WI38 (cell line): ENCODE results near the gene NMNAT3.

ENCODE experiments used
- H3K4me3 ChIP-seq: 2 replicates; pipeline ENCODE4 v1.5.1; 2011; ENCODE audit warnings: low read depth, mild to moderate bottlenecking, control low read depth, low read length
- TF ChIP-seq, protein P1 (sequence below): IDR thresholded peaks from 2 replicates; pipeline ENCODE4 v1.5.1; 2012; ENCODE audit warnings: low read depth, mild to moderate bottlenecking, control low read depth, low read length

The NMNAT3 gene

GRCh38 chr3:139705631-139706030 lies 27.9 kb upstream of the NMNAT3 start:
- TF ChIP-seq, protein P1, sequence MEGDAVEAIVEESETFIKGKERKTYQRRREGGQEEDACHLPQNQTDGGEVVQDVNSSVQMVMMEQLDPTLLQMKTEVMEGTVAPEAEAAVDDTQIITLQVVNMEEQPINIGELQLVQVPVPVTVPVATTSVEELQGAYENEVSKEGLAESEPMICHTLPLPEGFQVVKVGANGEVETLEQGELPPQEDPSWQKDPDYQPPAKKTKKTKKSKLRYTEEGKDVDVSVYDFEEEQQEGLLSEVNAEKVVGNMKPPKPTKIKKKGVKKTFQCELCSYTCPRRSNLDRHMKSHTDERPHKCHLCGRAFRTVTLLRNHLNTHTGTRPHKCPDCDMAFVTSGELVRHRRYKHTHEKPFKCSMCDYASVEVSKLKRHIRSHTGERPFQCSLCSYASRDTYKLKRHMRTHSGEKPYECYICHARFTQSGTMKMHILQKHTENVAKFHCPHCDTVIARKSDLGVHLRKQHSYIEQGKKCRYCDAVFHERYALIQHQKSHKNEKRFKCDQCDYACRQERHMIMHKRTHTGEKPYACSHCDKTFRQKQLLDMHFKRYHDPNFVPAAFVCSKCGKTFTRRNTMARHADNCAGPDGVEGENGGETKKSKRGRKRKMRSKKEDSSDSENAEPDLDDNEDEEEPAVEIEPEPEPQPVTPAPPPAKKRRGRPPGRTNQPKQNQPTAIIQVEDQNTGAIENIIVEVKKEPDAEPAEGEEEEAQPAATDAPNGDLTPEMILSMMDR = no peak
- H3K4me3 ChIP-seq = no peak overlapping the region

GRCh38 chr3:139696314-139696604 lies 18.5 kb upstream of the NMNAT3 start:
- no peak overlapping the region for H3K4me3 ChIP-seq
- TF ChIP-seq, protein P1 = no peak

DNA sequence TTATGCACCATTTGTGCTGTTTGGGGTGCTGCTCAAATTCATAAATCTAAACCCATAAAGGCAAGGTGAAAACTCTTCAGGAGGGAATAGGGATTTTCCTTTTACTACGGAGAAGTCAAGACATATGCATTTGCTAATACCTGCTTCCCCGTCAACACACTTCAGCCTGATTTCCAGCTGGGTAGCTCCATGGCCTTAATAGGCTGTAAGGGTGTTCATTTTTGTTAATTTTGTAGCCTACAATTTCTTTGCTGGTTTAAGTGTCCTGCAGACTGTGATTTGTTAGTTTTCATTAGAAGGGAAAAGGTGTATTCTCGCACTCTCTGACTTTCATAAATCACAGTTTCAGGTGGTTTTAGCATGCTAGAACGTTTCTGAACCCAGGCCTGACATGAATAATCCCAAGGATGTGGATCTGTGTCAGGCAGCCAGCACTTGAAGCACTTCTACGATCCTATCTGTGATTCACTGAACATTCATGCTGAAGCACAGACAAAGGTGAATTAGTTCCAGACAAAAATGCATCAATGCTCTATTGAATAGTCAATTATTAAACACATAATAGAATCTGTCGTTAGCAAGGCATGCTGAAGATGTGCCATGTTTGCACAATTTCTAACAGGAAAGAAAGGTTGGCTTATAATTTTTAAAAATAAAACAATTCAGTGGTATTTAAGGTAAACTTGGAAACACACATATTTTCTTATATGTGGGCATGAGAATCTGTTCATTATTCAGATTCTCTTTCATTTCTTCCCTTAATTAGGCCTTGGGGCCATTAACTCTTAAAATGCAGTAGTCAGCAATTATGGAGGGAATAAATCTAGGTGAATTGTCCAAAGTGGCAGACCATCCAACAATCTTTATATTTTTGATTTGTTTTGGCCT lies 17.9 kb upstream of the NMNAT3 start:
- TF ChIP-seq, protein P1 = no peak
- no peak overlapping the region for H3K4me3 ChIP-seq

DNA sequence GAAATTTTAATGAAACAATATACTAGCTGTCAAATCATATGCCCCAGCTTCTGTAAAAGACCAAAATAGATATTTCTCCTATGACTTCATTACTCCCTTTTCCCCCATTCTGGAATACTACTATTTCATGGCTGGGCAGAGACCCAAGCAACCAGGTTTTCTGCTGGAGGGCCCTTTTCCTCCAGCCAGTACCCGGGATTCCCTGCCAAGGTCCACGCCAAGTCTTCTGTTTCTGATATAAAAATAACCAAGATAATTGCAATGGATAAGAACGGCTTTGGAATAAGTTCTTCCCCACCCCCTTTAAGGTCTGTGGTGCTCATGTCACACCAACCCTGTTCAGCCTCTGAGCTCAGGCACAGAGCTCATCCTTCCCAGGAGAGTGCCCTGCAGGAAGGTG lies 17.2 kb upstream of the NMNAT3 start:
- no peak overlapping the region for H3K4me3 ChIP-seq
- TF ChIP-seq, protein P1 = no peak

DNA sequence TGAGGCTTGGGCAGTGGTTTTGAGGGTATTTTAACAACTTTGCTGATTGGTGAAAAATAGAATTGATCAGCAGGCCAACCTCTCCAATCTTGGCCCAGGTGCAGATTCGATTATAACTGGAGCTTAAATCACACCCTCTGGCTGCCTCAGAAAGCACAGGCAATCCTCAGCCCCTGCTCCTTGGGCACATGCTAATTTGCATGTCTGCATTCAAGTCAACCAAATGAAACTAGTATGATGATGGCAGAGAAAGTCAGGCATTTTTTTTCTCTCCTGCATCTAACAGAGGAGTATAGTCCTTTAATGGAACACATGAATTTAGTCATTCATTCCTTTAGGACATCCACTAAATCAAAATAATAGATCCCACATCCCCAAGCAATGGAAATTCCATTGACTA lies 16.8 kb upstream of the NMNAT3 start:
- TF ChIP-seq, protein P1 = no peak
- H3K4me3 ChIP-seq = no peak overlapping the region

GRCh38 chr3:139691619-139692018 lies 13.8 kb upstream of the NMNAT3 start:
- TF ChIP-seq, protein P1 = no peak
- no peak overlapping the region for H3K4me3 ChIP-seq

DNA sequence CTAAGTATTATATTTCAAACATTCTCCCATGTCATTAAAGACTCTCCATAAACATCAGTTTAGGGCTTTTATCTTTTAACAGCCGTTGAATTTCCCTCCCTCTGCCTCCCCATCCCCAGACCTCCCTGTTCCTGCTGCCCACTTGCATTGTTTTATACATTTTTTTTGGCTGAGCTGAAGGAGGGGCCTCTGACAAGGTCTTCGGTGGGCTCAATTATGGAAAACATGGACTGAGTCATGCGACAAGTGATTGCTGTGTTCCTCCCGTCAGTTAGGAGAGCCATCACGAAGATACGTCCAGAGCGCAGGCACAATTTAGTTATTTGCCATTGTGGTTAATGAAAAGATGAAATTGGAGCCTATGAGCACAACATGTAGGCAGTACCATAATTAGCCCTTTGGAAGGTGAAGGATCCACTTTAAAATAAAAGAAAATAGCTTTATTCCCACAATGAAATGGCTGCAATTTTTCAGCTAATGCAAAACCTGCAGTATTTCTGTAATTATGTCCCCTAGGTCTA lies 12.0 kb upstream of the NMNAT3 start:
- H3K4me3 ChIP-seq = no peak overlapping the region
- TF ChIP-seq, protein P1 = no peak
